ENCODE results near the gene ATP11A.
A peak's percentile ranks its signal among the peaks of the same experiment; 100 is the strongest.

The ATP11A gene

GRCh38 chr13:112741835-112742570, 52.2 kb downstream of the ATP11A start:
- DNase-seq (ENCODE audit: low read depth in 3 of 3): no peak

- no peak for DNase-seq (ENCODE audit: low read depth in 3 of 3)
These were observed 52.7 kb downstream of the ATP11A start for GRCh38 chr13:112742583-112742982.

GRCh38 chr13:112743451-112744167, 53.8 kb downstream of the ATP11A start:
- DNase-seq (ENCODE audit: low read depth in 3 of 3): no peak

GRCh38 chr13:112744168-112745021, 54.6 kb downstream of the ATP11A start:
- no peak for DNase-seq (ENCODE audit: low read depth in 3 of 3)

GRCh38 chr13:112746044-112746443, 56.2 kb downstream of the ATP11A start:
- no peak for DNase-seq (ENCODE audit: low read depth in 3 of 3)

DNA sequence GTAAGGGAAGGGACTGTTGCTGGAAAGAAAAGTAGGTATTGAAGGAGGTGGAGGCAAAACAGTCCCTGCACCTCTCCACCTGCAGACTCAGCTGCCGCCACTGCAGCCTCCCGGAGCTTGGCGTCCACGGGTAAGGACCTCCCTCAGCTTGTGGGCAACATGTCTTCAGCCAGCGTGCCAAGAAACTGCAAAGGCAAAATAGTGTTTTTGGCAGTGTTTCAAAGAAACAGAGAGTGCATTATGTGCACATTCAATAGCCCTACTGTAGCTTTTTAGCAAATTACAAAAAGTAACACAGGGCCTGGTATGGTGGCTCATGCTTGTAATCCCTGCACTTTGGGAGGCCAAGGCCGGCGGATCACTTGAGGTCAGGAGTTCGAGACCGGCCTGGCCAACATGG, 57.4 kb downstream of the ATP11A start:
- DNase-seq (ENCODE audit: low read depth in 3 of 3): no peak

GRCh38 chr13:112748947-112749735, 59.3 kb downstream of the ATP11A start:
- no peak for DNase-seq (ENCODE audit: low read depth in 3 of 3)

- no peak for DNase-seq (ENCODE audit: low read depth in 3 of 3)
These were observed 60.7 kb downstream of the ATP11A start for GRCh38 chr13:112750570-112750969.

GRCh38 chr13:112751617-112752016, 61.8 kb downstream of the ATP11A start:
- DNase-seq (ENCODE audit: low read depth in 3 of 3): no peak

GRCh38 chr13:112752211-112752610, 62.4 kb downstream of the ATP11A start:
- DNase-seq (ENCODE audit: low read depth in 3 of 3): no peak

GRCh38 chr13:112752711-112753541, 63.1 kb downstream of the ATP11A start:
- DNase-seq (ENCODE audit: low read depth in 3 of 3): peak in 1 of 3 experiments; percentile 26

- DNase-seq (ENCODE audit: low read depth in 3 of 3): no peak
These were observed 64.0 kb downstream of the ATP11A start for GRCh38 chr13:112753833-112754232.

DNA sequence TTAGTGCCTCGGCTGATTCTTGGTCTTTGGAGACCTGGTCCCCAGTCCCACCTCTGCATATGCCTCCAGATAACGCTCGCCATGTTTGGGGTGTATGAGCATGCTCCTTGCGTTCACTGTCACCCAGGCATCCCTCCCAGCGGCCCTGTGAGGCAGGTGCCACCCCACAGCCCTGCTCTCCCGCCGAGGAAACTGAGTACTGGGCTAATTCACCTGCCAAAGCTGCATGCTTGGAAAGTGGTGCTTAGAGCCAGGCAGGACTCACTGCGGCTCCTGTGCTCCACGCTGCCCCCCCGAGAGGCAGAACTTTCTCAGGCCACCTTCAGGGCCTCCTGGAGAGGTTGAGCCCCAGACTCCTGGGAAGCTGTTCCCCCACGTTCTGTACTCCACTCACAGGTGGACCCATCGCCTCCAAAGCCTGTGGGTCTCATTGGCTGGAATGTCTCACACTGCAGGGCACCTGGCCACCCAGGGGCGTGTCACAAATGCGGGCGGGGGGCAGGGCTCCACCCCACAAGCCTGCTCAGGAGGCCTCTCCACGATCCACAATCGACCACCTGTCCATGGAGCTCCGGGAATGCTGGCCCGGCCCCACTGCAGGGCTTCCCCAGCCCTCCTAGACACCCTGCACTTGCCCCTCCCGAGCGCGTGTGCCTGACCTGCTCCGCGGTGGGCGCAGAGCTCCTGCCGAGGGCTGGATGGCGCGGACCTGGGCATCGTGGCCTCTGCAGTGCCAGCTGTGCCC, 64.6 kb downstream of the ATP11A start:
- no peak for DNase-seq (ENCODE audit: low read depth in 3 of 3)

GRCh38 chr13:112755331-112755730, 65.5 kb downstream of the ATP11A start:
- no peak for DNase-seq (ENCODE audit: low read depth in 3 of 3)

GRCh38 chr13:112756081-112756480, 66.2 kb downstream of the ATP11A start:
- DNase-seq (ENCODE audit: low read depth in 3 of 3): no peak

DNA sequence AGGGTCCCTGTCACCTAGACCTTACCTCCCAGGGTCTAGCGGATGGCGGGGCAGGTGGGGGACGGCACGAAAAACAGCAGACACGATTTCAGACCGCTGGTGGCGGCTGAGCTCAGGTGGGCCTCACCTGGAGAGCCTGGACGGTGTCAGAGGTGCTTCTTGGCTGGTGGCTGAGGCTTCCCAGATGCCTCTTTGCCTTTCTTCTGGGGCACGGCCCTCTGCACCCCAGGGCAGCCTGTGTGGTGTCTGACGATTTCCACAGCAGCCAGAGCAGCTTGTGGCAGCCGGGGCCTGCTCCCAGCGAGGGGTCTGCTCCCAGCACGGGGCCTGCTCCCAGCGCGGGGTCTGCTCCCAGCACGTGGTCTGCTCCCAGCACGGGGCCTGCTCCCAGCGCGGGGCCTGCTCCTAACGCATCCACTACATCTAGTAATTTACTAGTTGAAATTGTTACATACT, 66.7 kb downstream of the ATP11A start:
- DNase-seq (ENCODE audit: low read depth in 3 of 3): no peak

DNA sequence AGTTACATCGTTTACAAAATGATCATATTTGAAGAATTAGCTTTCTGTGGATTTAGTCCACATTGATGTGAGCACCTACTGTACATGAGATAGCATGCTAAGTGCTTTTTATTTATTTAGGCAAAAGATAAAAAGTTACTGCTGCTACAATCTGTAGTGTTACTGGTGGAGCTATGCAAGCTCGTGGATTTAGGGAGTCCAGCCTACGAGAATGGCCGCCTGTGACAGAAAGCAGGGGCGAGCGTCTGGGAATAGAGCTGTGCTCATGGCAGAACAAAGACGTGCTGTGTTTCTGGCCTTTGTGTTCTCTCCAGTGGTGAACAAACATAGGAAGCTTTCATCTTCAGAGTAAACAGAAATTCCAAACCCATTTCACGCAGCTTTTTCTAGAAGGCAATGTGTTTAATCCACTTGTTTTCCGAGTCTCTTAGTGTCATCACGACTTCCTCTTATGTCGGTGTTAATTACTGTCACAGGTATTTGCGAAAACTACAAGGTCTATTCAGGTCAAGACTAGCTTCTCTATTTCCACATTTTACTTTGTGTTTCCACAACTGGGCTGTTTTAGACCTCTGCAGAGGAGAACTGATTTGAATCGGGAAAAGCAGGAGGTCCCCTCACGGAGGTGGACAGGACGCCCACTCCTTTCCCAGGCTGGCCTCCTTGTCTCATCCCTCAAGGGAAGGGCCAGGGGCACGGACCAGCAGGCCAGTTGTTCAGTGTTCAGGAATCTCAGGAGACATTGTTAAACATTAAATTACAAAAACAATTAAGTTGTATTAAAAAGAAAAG, 67.3 kb downstream of the ATP11A start:
- no peak for DNase-seq (ENCODE audit: low read depth in 3 of 3)

- no peak for DNase-seq (ENCODE audit: low read depth in 3 of 3)
These were observed 67.9 kb downstream of the ATP11A start for GRCh38 chr13:112757759-112758086.

DNA sequence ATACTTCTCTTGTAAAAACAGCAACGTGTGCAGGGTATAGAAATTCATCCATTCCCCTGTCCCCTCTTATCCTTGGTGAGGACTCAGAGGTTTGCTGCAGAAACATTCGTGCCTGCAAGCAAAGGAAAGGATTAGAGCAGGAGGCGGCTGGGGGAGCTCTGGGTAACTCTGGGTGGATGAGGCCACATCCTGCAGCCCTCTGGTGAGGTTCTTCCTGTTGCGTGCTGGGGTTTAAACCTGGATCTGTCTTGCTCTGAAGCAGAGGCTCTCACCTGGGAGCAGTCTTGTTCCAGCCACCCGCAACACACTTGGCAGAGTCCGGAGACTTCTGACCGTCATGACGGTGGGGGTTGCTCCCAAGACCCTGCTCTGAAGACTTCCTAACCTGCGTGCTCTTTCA, 69.2 kb downstream of the ATP11A start:
- no peak for DNase-seq (ENCODE audit: low read depth in 3 of 3)

Measured in stimulated activated CD4-positive, alpha-beta T cell treated with anti-CD3 and anti-CD28 coated beads, TNF-alpha, amount 100 ng/mL, for 24 hours (primary cell).